CD4-positive, alpha-beta T cell (primary cell): Measurements from ENCODE around the gene KCNN3. TPM values are rescaled to one million over a fixed set of nuclear protein-coding genes. Genes with fewer than 3 reads are reported as not detected.

Experiments
- ATAC-seq: fragments of 200-7000 bp; cut with Tn5 transposase; one replicate; pipeline ENCODE4 v1.10.0; 2022; ENCODE audit warnings: mild to moderate bottlenecking; ENCODE audit not compliant: poor library complexity
- CTCF ChIA-PET: fragments of 350-600 bp; sonication (Branson Sonifier 250); formaldehyde crosslinking; loops from one replicate; lab custom pipeline; 2021; ENCODE audit warnings: antibody characterized with exemption, inconsistent platforms; lab: Charles Lee
- POLR2A ChIA-PET: fragments of 350-600 bp; sonication (Branson Sonifier 250); formaldehyde crosslinking; loops from one replicate; lab custom pipeline; 2021; ENCODE audit warnings: antibody characterized with exemption, inconsistent platforms; lab: Charles Lee
- DNase-seq, 14 experiments: peaks; one replicate each; pipeline ENCODE4 v3.0.0-alpha.2; 2013 to 2020; ENCODE audit warnings: mixed read lengths in 2 of 14
- H3K27ac ChIP-seq, 2 donors: one replicate each; pipeline versions ENCODE4 v1.5.1 to v1.7.0; 2013; ENCODE audit warnings: low read length in 2 of 2, low read depth in 1 of 2, mild to moderate bottlenecking in 1 of 2
- H3K27me3 ChIP-seq, 2 experiments: 1 replicate in 1 of 2; 2 replicates in 1 of 2; pipeline versions ENCODE4 v1.6.1 to v1.7.0; 2013; ENCODE audit warnings: low read length in 2 of 2, control low read depth in 1 of 2, mild to moderate bottlenecking in 1 of 2, moderate library complexity in 1 of 2; ENCODE audit not compliant: insufficient read depth in 2 of 2, control insufficient read depth in 1 of 2
- H3K36me3 ChIP-seq: one replicate; pipeline ENCODE4 v1.6.1; 2013; ENCODE audit warnings: low read length, control low read depth; ENCODE audit not compliant: insufficient read depth
- H3K4me1 ChIP-seq: one replicate; pipeline ENCODE4 v1.6.1; 2013; ENCODE audit warnings: low read length, control low read depth; ENCODE audit not compliant: insufficient read depth
- H3K4me3 ChIP-seq: one replicate; pipeline ENCODE4 v1.5.1; 2013; ENCODE audit warnings: mild to moderate bottlenecking, low read length, moderate library complexity
- H3K9me3 ChIP-seq, 2 experiments: 1 replicate in 1 of 2; 2 replicates in 1 of 2; pipeline versions ENCODE4 v1.6.1 to v1.7.0; 2013; ENCODE audit warnings: low read length in 2 of 2, mild to moderate bottlenecking in 2 of 2, control low read depth in 1 of 2, moderate library complexity in 1 of 2; ENCODE audit not compliant: control insufficient read depth in 1 of 2, insufficient read depth in 1 of 2
- H3K27ac Mint-ChIP-seq: one replicate; pipeline ENCODE4 v1.8.0; 2020; ENCODE audit warnings: mixed read lengths
- H3K27me3 Mint-ChIP-seq: one replicate; pipeline ENCODE4 v1.8.0; 2021; ENCODE audit warnings: mixed read lengths
- H3K36me3 Mint-ChIP-seq: one replicate; pipeline ENCODE4 v1.8.0; 2021; ENCODE audit warnings: low read depth, mixed read lengths
- H3K4me1 Mint-ChIP-seq: one replicate; pipeline ENCODE4 v1.8.0; 2021; ENCODE audit warnings: low read depth, mixed read lengths
- H3K4me3 Mint-ChIP-seq: one replicate; pipeline ENCODE4 v1.8.0; 2020; ENCODE audit warnings: mild to moderate bottlenecking, mixed read lengths
- H3K9me3 Mint-ChIP-seq: one replicate; pipeline ENCODE4 v1.8.0; 2020; ENCODE audit warnings: mixed read lengths
- intact Hi-C, 2 experiments: fragments of 100-400 bp; cut with DNase I in 1 of 2; cut with micrococcal nuclease in 1 of 2; formaldehyde crosslinking; loops; one replicate each; pipeline versions ENCODE4 v1.15.1 to v1.9.0; 2023 to 2025; cut with DNase I, micrococcal nuclease
- total RNA-seq, 174 experiments: library from RNA in 2 of 174; stranded (reverse) in 2 of 174; gene quantifications; one replicate each; pipeline ENCODE4 v1.2.3 and lab custom pipeline; 2021 to 2026
- TF ChIP-seq, protein P1 (sequence below): fragments of 200-600 bp; IDR thresholded peaks from one replicate; pipeline ENCODE4 v1.8.0; 2022; ENCODE audit warnings: antibody characterized with exemption, mild to moderate bottlenecking

The KCNN3 gene
- total RNA-seq, 2 experiments from 2014 or later: not detected

DNA sequence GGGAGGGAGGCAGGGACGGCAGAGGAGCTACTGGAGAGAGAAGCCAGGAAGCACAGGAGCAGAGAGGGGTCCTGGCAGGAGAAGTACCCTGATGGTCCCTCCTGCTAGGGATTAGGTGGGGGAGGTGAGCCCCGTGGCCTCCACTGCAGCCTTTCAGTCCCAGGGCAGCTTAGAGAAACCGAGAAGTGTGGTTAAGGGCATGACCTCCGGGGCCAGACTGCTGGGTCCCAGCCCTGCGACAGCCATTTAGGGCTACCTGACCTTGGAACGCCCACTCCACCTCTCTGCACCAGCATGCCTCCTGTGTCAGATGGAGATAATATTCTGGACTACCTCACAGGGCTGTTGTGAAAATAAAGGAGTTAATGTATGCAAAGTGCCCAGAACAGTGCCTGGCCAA, 47.4 kb downstream of the KCNN3 start:
- no peak overlapping the region for H3K4me3 ChIP-seq
- H3K27me3 ChIP-seq: no peaks in the 10 kb centered on the region
- Mint-ChIP-seq H3K9me3 (no peaks in the 10 kb centered on the region), H3K4me1 (no peaks in the 10 kb centered on the region), H3K27me3 (no peaks in the 10 kb centered on the region), H3K27ac (no peak overlapping the region), H3K4me3 (no peak overlapping the region), H3K36me3 (no peaks in the 10 kb centered on the region)
- ChIA-PET CTCF (no interaction called here), POLR2A (no interaction called here)
- intact Hi-C loops: no loop called here
- no peak for DNase-seq
- no peaks in the 10 kb centered on the region for H3K9me3 ChIP-seq
- no peaks in the 10 kb centered on the region for H3K4me1 ChIP-seq
- ATAC-seq: no peak
- H3K27ac ChIP-seq: no peak overlapping the region
- no peaks in the 10 kb centered on the region for H3K36me3 ChIP-seq
- TF ChIP-seq, protein P1, sequence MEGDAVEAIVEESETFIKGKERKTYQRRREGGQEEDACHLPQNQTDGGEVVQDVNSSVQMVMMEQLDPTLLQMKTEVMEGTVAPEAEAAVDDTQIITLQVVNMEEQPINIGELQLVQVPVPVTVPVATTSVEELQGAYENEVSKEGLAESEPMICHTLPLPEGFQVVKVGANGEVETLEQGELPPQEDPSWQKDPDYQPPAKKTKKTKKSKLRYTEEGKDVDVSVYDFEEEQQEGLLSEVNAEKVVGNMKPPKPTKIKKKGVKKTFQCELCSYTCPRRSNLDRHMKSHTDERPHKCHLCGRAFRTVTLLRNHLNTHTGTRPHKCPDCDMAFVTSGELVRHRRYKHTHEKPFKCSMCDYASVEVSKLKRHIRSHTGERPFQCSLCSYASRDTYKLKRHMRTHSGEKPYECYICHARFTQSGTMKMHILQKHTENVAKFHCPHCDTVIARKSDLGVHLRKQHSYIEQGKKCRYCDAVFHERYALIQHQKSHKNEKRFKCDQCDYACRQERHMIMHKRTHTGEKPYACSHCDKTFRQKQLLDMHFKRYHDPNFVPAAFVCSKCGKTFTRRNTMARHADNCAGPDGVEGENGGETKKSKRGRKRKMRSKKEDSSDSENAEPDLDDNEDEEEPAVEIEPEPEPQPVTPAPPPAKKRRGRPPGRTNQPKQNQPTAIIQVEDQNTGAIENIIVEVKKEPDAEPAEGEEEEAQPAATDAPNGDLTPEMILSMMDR: no peak

DNA sequence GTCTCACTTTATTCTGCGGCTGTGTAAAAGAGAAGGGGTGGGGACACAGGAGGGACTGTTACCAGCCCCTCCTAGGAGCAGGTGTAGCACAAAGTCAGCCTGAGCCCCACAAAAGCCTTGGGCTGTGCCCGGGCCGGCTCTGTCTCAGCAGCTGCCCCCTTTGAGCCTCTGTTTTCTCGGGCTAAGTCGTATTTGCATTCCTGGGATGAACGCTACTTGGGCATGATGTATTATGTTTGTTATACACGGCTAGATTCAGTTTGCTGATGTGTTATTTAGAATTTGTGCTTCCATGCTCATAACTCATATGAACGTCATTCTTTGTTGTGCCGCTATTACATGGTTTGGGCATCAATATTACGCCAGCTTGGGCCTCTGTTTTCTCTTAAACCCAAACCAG, 47.8 kb downstream of the KCNN3 start:
- ChIA-PET CTCF (no interaction called here), POLR2A (no interaction called here)
- TF ChIP-seq, protein P1: no peak
- H3K4me3 Mint-ChIP-seq: no peak overlapping the region
- H3K27ac Mint-ChIP-seq: no peak overlapping the region
- intact Hi-C loops: no loop called here
- no peaks in the 10 kb centered on the region for H3K27me3 ChIP-seq
- H3K4me1 ChIP-seq: no peaks in the 10 kb centered on the region
- H3K36me3 Mint-ChIP-seq: no peaks in the 10 kb centered on the region
- no peaks in the 10 kb centered on the region for H3K9me3 Mint-ChIP-seq
- H3K36me3 ChIP-seq: no peaks in the 10 kb centered on the region
- no peak overlapping the region for H3K27ac ChIP-seq
- H3K27me3 Mint-ChIP-seq: no peaks in the 10 kb centered on the region
- H3K9me3 ChIP-seq: no peaks in the 10 kb centered on the region
- no peak overlapping the region for H3K4me3 ChIP-seq
- no peak for DNase-seq
- no peaks in the 10 kb centered on the region for H3K4me1 Mint-ChIP-seq
- ATAC-seq: no peak

GRCh38 chr1:154821083-154821482, 49.0 kb downstream of the KCNN3 start:
- no peak for ATAC-seq
- intact Hi-C loops: no loop called here

More at GRCh38 chr1:154821083-154821482, 49.0 kb downstream of the KCNN3 start:
- H3K27ac Mint-ChIP-seq: no peak overlapping the region
- no peak overlapping the region for H3K4me3 ChIP-seq
- no peaks in the 10 kb centered on the region for H3K4me1 ChIP-seq
- no peak overlapping the region for H3K4me3 Mint-ChIP-seq
- TF ChIP-seq, protein P1: no peak
- ChIA-PET CTCF (no interaction called here), POLR2A (no interaction called here)
- no peaks in the 10 kb centered on the region for H3K27me3 ChIP-seq
- H3K9me3 ChIP-seq: no peaks in the 10 kb centered on the region
- H3K9me3 Mint-ChIP-seq: no peaks in the 10 kb centered on the region
- H3K36me3 Mint-ChIP-seq: no peaks in the 10 kb centered on the region
- H3K27ac ChIP-seq: no peak overlapping the region
- DNase-seq: no peak
- H3K27me3 Mint-ChIP-seq: no peaks in the 10 kb centered on the region
- no peaks in the 10 kb centered on the region for H3K4me1 Mint-ChIP-seq
- no peaks in the 10 kb centered on the region for H3K36me3 ChIP-seq
